ENCODE measurements around the gene LRMDA.
"Not testable (repeated sequence)": the region's sequence is repeated elsewhere in the genome, so short reads cannot be mapped to it uniquely, and the experiment has no call there.

LRMDA gene

DNA sequence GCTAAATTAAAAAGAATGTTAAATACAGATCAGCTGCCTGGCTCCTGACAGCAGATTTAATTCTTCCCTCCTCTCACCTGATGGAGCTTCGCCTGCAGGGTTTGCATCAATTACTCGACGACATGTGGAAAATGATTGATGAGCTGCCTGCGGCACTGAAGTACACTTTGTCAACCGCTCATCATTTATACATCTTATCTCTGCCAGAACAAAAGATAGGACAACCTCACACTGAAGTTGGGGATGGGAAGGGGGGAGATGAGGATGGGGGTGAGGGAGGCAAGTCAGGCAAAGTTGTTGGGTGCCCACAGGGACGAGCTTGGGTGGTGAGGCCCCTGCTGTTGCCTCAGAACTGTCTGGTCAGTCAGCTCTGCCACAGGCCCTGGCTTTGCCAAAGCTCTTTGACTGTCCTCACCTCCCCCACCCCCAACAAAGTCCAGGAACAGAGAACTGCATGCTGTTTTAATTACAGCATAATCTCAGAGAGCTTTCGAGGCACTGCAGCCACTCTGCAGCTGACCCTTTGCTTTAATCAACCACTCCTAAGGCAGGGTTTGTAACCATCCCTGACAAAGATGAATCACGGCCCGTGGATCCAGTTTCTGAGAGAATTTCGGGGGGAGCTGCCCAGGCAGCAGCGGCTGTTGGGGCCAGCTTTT, 702.3 kb downstream of the LRMDA start:
- no peak for DNase-seq (ENCODE audit: low read depth)
- no peak overlapping the region for H3K4me3 ChIP-seq (ENCODE audit: low read length)
- TF ChIP-seq, protein P1, sequence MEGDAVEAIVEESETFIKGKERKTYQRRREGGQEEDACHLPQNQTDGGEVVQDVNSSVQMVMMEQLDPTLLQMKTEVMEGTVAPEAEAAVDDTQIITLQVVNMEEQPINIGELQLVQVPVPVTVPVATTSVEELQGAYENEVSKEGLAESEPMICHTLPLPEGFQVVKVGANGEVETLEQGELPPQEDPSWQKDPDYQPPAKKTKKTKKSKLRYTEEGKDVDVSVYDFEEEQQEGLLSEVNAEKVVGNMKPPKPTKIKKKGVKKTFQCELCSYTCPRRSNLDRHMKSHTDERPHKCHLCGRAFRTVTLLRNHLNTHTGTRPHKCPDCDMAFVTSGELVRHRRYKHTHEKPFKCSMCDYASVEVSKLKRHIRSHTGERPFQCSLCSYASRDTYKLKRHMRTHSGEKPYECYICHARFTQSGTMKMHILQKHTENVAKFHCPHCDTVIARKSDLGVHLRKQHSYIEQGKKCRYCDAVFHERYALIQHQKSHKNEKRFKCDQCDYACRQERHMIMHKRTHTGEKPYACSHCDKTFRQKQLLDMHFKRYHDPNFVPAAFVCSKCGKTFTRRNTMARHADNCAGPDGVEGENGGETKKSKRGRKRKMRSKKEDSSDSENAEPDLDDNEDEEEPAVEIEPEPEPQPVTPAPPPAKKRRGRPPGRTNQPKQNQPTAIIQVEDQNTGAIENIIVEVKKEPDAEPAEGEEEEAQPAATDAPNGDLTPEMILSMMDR (conservative IDR thresholded peaks at IDR 0.05; ENCODE audit: low read depth, low read length): no peak

DNA sequence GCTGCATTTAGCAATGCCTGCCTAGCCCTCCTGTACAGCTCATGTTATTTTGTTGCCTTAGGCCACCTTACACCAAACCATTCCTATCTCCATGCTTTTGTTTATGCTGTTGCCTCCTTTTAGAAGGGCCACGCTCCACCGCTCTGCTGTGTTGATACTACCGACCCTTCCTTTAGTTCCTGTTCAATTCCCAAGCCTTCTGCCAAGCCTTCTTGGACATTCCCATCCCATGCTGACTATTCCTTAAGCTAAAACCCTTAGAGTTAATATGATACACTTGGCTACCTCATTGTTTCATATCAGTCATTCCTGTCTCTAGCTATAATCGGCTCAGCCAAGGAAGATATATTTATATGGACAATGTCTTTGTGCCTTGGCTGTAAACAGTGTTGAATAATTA, 705.5 kb downstream of the LRMDA start:
- H3K4me3 ChIP-seq (ENCODE audit: low read length): no peak overlapping the region
- TF ChIP-seq, protein P1 (conservative IDR thresholded peaks at IDR 0.05; ENCODE audit: low read depth, low read length): no peak
- no peak for DNase-seq (ENCODE audit: low read depth)

- TF ChIP-seq, protein P1 (conservative IDR thresholded peaks at IDR 0.05; ENCODE audit: low read depth, low read length): no peak
Observed at GRCh38 chr10:76138286-76138685, 706.9 kb downstream of the LRMDA start.

GRCh38 chr10:76138906-76139305, 707.5 kb downstream of the LRMDA start:
- DNase-seq (ENCODE audit: low read depth): no peak
- TF ChIP-seq, protein P1 (conservative IDR thresholded peaks at IDR 0.05; ENCODE audit: low read depth, low read length): no peak
- no peak overlapping the region for H3K4me3 ChIP-seq (ENCODE audit: low read length)

More at GRCh38 chr10:76138286-76138685, 706.9 kb downstream of the LRMDA start:
- DNase-seq (ENCODE audit: low read depth): no peak
- no peak overlapping the region for H3K4me3 ChIP-seq (ENCODE audit: low read length)

GRCh38 chr10:76139431-76139830, 708.0 kb downstream of the LRMDA start:
- TF ChIP-seq, protein P1 (conservative IDR thresholded peaks at IDR 0.05; ENCODE audit: low read depth, low read length): no peak
- H3K4me3 ChIP-seq (ENCODE audit: low read length): no peak overlapping the region
- DNase-seq (ENCODE audit: low read depth): no peak

DNA sequence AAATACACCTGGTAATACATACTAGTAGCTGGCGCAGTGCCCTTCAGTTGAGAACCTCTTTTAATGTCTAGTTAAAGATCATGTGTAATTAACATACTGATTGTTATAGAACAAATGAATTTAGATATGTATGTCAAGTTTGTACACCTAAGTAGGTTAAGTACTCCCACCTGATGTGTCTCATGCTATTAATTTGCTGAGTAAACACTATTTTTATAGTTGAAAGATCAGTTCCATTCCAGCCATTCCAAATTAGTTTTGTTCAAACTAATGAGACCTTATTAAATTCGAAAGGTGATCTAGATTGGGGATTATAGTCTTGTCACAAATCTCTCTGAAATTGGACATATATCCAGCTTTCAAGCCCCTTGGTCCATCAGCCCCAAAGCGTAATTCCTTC, 710.0 kb downstream of the LRMDA start:
- H3K4me3 ChIP-seq (ENCODE audit: low read length): no peak overlapping the region
- TF ChIP-seq, protein P1 (conservative IDR thresholded peaks at IDR 0.05; ENCODE audit: low read depth, low read length): no peak
- no peak for DNase-seq (ENCODE audit: low read depth)

DNA sequence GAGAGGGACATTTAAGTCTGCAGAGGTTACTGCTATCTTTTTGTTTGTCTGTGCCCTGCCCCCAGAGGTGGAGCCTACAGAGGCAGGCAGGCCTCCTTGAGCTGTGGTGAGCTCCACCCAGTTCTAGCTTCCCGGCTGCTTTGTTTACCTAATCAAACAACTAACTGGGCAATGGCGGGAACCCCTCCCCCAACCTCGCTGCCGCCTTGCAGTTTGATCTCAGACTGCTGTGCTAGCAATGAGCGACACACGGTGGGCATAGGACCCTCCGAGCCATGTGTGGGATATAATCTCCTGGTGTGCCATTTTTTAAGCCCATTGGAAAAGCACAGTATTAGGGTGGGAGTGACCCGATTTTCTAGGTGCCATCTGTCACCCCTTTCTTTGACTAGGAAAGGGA, 716.8 kb downstream of the LRMDA start:
- H3K4me3 ChIP-seq (ENCODE audit: low read length); DNase-seq (ENCODE audit: low read depth): not testable (repeated sequence)
